MM.1S (cell line): ENCODE measurements around the gene ZNF428.
"Not testable (repeated sequence)": the region's sequence is repeated elsewhere in the genome, so short reads cannot be mapped to it uniquely, and the experiment has no call there.

ENCODE experiments used
- CTCF ChIP-seq: fragments of 300-600 bp; sonication (generic); IDR thresholded peaks from 2 replicates; pipeline ENCODE4 v1.5.1; 2016; ENCODE audit warnings: antibody characterized with exemption, low read length, mixed read lengths
- EZH2 ChIP-seq: fragments of 300-600 bp; sonication (generic); optimal IDR thresholded peaks from 2 replicates; pipeline ENCODE3; 2017; ENCODE audit warnings: low read depth, mild to moderate bottlenecking, antibody characterized with exemption, low read length, mixed read lengths
- EZH2phosphoT487 ChIP-seq: fragments of 300-600 bp; sonication (generic); IDR thresholded peaks from 2 replicates; pipeline ENCODE4 v1.6.1; 2018; ENCODE audit warnings: antibody characterized with exemption, low read length

GRCh38 chr19:43600326-43600725 lies 19.1 kb downstream of the ZNF428 start:
- TF ChIP-seq CTCF, EZH2, EZH2phosphoT487: not testable (repeated sequence)
